Body of pancreas (tissue), 4 donors: ENCODE measurements around the gene CDK1. TPM values are rescaled to one million over a fixed set of nuclear protein-coding genes. Genes with fewer than 3 reads are reported as not detected.

Source experiments
- ATAC-seq: fragments of 150-250 bp; one replicate; pipeline ENCODE4 v1.9.1; 2016
- DNase-seq, 4 donors: peaks; one replicate each; pipeline ENCODE4 v3.0.0-alpha.2; 2019
- H3K27ac ChIP-seq, 4 donors: fragments of 200-600 bp; sonication (generic); 1 replicate in 3 of 4; 2 replicates in 1 of 4; pipeline versions ENCODE4 v1.5.1 to v1.6.1; 2016 to 2019; ENCODE audit warnings: mild to moderate bottlenecking in 1 of 4, mixed read lengths in 1 of 4, moderate library complexity in 1 of 4
- H3K27me3 ChIP-seq, 2 donors: fragments of 200-600 bp; sonication (generic); one replicate each; pipeline ENCODE4 v1.6.0; 2016; ENCODE audit warnings: mild to moderate bottlenecking in 1 of 2
- H3K36me3 ChIP-seq, 2 donors: fragments of 200-600 bp; sonication (generic); replicated peaks in 1 of 2; 2 replicates each; pipeline ENCODE4 v1.5.1; 2016; ENCODE audit warnings: low read depth in 2 of 2; ENCODE audit not compliant: insufficient read depth in 1 of 2
- H3K4me1 ChIP-seq: fragments of 200-600 bp; sonication (generic); one replicate; pipeline ENCODE4 v1.6.0; 2016
- H3K4me3 ChIP-seq, 2 donors: fragments of 200-600 bp; sonication (generic); 1 replicate in 1 of 2; 2 replicates in 1 of 2; pipeline ENCODE4 v1.5.1; 2016 to 2019
- H3K9me3 ChIP-seq, 3 donors: fragments of 200-600 bp; sonication (generic); 1 replicate in 2 of 3; 2 replicates in 1 of 3; pipeline ENCODE4 v1.5.1; 2016
- POLR2A ChIP-seq, 3 donors: fragments of 450-650 bp; IDR thresholded peaks; one replicate each; pipeline ENCODE4 v1.6.1; 2016; ENCODE audit warnings: antibody characterized with exemption in 3 of 3, mild to moderate bottlenecking in 2 of 3
- WGBS, 2 donors: methylation state at CpG; one replicate each; pipeline ENCODE4 v1.1.5; 2017; 5-methylcytosine and 5-hydroxymethylcytosine counted together
- intact Hi-C: fragments of 100-400 bp; cut with DNase I; formaldehyde crosslinking; loops from one replicate; pipeline ENCODE4 v1.15.1; 2023
- total RNA-seq, 2 donors: library from RNA; depleted of rRNA; stranded (reverse); fragments of >200 nt; gene quantifications; one replicate each; pipeline ENCODE4 v1.1.0, GENCODE V29; 2016
- TF ChIP-seq, protein P1 (sequence below), 7 experiments: fragments of 450-650 bp in 4 of 7; fragments of 200-600 bp in 3 of 7; sonication (generic) in 3 of 7; IDR thresholded peaks; one replicate each; pipeline ENCODE4 v1.5.1; 2016 to 2019; ENCODE audit warnings: antibody characterized with exemption in 7 of 7

The CDK1 gene
- total RNA-seq, 2 donors from 2014 or later, result 0.66 TPM; not detected in 1

DNA sequence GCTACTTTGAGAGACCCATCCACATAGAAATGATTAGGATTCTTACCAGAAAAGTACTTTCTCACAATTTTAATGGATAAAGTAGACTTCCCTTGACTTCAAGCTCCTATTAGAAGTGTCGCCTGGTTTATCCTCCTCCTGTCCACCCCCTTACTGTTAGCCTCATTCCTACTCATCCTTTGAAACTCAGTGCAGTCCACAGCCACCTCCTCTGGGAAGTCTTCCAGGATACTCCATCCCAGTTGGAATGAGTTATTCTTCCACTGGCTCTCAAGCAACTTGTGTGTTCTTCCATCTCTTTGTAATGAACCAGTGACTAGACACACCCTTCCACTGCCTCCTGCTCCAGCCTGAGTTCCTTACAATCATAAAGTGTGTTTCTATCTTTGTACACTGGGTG is 25.1 kb upstream of the CDK1 start:
- WGBS, 2 donors, result 90 to 100% methylated on average over 1 of the region's 1 CpG
- H3K36me3 ChIP-seq, result no peaks in the 10 kb centered on the region

DNA sequence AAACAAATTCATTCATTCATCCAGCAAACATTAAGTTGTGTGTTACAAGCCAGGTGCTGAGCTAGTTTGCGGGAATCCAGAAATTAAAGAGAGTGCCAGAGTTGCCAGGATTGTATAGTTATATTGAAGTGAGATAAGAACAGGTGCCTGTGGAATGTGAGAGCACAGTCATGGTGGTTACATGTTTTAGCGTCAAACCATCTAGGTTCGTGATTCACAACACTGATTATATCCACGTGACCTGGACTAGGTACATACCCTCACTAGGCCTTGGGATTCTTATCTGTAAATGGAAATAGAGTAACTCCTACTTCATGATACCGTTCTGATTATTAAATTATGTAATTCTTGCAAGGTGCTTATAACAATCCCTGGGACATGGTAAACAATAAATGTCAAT is 24.5 kb upstream of the CDK1 start:
- DNase-seq, result no peak
- intact Hi-C loops, result no loop called here
- no peak overlapping the region for H3K4me3 ChIP-seq
- H3K27me3 ChIP-seq, result no peaks in the 10 kb centered on the region
- no peak overlapping the region for H3K27ac ChIP-seq
- no peaks in the 10 kb centered on the region for H3K36me3 ChIP-seq
- H3K9me3 ChIP-seq, result no peaks in the 10 kb centered on the region
- no peaks in the 10 kb centered on the region for H3K4me1 ChIP-seq
- TF ChIP-seq, protein P1, sequence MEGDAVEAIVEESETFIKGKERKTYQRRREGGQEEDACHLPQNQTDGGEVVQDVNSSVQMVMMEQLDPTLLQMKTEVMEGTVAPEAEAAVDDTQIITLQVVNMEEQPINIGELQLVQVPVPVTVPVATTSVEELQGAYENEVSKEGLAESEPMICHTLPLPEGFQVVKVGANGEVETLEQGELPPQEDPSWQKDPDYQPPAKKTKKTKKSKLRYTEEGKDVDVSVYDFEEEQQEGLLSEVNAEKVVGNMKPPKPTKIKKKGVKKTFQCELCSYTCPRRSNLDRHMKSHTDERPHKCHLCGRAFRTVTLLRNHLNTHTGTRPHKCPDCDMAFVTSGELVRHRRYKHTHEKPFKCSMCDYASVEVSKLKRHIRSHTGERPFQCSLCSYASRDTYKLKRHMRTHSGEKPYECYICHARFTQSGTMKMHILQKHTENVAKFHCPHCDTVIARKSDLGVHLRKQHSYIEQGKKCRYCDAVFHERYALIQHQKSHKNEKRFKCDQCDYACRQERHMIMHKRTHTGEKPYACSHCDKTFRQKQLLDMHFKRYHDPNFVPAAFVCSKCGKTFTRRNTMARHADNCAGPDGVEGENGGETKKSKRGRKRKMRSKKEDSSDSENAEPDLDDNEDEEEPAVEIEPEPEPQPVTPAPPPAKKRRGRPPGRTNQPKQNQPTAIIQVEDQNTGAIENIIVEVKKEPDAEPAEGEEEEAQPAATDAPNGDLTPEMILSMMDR (IDR thresholded peaks at IDR 0.05), result no peak
- no peak for TF ChIP-seq POLR2A (IDR thresholded peaks at IDR 0.05)
- WGBS, 2 donors, result 60 to 63% methylated on average over 5 of the region's 5 CpGs
- no peak for ATAC-seq

More for the DNA sequence above, 25.1 kb upstream of the CDK1 start:
- no peak overlapping the region for H3K4me3 ChIP-seq
- intact Hi-C loops, result no loop called here
- no peaks in the 10 kb centered on the region for H3K4me1 ChIP-seq
- H3K27me3 ChIP-seq, result no peaks in the 10 kb centered on the region
- no peak overlapping the region for H3K27ac ChIP-seq
- DNase-seq (no peak), ATAC-seq (no peak)
- no peaks in the 10 kb centered on the region for H3K9me3 ChIP-seq
- TF ChIP-seq POLR2A (IDR thresholded peaks at IDR 0.05), result no peak
- TF ChIP-seq, protein P1 (IDR thresholded peaks at IDR 0.05), result no peak

DNA sequence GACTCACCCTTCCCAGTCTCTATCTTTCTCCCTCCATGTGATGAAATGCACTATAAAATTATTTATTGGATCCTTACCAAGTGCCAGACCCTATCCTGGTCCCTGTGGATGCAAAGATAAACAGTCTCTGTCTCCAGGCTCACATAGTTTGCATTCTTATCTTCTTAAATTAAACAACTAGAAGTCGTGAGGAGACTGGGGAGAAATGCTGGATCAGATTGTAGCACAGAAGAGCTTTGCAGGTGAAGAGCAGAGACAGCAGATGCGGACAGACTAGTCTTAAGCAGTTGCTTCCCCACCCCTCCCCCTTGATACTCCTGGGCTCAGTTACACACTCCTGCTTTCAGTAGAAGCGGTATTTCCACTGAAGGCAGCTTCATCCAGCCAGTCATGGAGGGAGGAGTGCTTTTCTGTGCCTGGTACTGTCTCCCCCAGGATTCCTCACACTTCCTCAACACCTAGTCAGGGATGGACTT is 20.8 kb upstream of the CDK1 start:
- intact Hi-C loops, result no loop called here
- Histone ChIP-seq H3K4me3 (no peak overlapping the region), H3K36me3 (no peaks in the 10 kb centered on the region), H3K9me3 (no peaks in the 10 kb centered on the region), H3K27me3 (no peaks in the 10 kb centered on the region), H3K4me1 (no peaks in the 10 kb centered on the region), H3K27ac (no peak overlapping the region)
- TF ChIP-seq, protein P1 (IDR thresholded peaks at IDR 0.05), result no peak
- no peak for TF ChIP-seq POLR2A (IDR thresholded peaks at IDR 0.05)
- DNase-seq (no peak), ATAC-seq (no peak)
- 44 to 45% methylated on average over 2 to 3 of the region's 3 CpGs for WGBS, 2 donors

DNA sequence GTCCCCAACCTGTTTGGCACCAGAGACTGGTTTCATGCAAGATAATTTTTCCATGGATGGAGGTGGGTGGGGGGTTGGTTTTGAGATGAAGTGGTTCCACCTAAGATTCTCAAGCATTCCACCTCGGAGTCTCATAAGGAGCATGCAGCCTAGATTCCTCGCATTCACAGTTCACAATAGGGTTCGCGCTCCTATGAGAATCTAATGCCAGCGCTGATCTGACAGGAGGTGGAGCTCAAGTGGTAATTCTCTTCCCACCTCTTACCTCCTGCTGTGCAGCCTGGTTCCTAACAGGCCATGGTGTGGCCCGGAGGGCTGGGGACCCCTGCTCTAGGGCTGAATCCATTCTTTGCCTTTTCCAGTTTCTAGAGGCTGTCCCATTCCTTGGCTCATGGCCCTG is 19.1 kb upstream of the CDK1 start:
- no peaks in the 10 kb centered on the region for H3K36me3 ChIP-seq
- no peak for TF ChIP-seq POLR2A (IDR thresholded peaks at IDR 0.05)
- TF ChIP-seq, protein P1 (IDR thresholded peaks at IDR 0.05), result no peak
- H3K4me3 ChIP-seq, result no peak overlapping the region
- no peak for DNase-seq
- intact Hi-C loops, result no loop called here
- H3K4me1 ChIP-seq, result no peaks in the 10 kb centered on the region
- H3K27me3 ChIP-seq, result no peaks in the 10 kb centered on the region
- 70 to 80% methylated on average over 6 of the region's 6 CpGs for WGBS, 2 donors
- no peak for ATAC-seq
- no peaks in the 10 kb centered on the region for H3K9me3 ChIP-seq
- H3K27ac ChIP-seq, result no peak overlapping the region

DNA sequence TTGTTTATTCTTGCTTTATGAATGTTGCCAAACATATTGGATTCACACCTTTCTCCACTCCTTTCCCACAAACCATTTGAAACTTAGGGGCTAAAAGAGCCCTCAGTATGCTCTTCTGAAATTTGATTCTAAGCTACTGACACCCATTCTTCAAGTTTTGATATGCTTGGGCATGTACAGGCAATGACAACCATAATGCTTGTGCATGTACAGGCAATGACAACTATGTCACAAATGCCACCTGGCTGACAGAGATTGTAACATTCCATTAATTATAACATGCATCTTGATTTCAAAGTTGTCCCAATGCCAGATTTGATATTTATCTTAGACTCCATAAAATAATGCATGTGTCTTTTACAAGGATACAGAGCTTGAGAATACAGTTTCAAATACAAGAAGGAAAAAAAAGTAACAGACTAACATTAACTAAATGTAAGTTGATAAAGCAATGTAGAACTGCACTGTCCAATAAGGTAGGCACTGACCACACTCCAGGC is 17.5 kb upstream of the CDK1 start:
- Histone ChIP-seq H3K27ac (no peak overlapping the region), H3K4me3 (no peak overlapping the region), H3K27me3 (no peaks in the 10 kb centered on the region), H3K4me1 (no peaks in the 10 kb centered on the region), H3K9me3 (no peaks in the 10 kb centered on the region), H3K36me3 (no peaks in the 10 kb centered on the region)
- DNase-seq, result no peak
- TF ChIP-seq, protein P1 (IDR thresholded peaks at IDR 0.05), result no peak
- TF ChIP-seq POLR2A (IDR thresholded peaks at IDR 0.05), result no peak
- intact Hi-C loops, result no loop called here
- ATAC-seq, result no peak
